Testis (tissue), 3 donors: ENCODE measurements around the gene TTC8. TPM values are rescaled to one million over a fixed set of nuclear protein-coding genes. Genes with fewer than 3 reads are reported as not detected.
A peak's percentile ranks its signal among the peaks of the same experiment; 100 is the strongest.

Experiments
- DNase-seq: peaks from one replicate; pipeline ENCODE4 v3.0.0-alpha.2; 2019
- H3K27ac ChIP-seq, 2 donors: fragments of 200-600 bp; sonication (generic); one replicate each; pipeline ENCODE4 v1.5.1; 2019
- H3K27me3 ChIP-seq: fragments of 200-600 bp; sonication (generic); one replicate; pipeline ENCODE4 v1.5.1; 2019
- H3K36me3 ChIP-seq: fragments of 200-600 bp; sonication (generic); one replicate; pipeline ENCODE4 v1.5.1; 2017; ENCODE audit warnings: low read depth; ENCODE audit errors: missing control alignments
- H3K4me1 ChIP-seq: fragments of 200-600 bp; sonication (generic); one replicate; pipeline ENCODE4 v1.5.1; 2019
- H3K4me3 ChIP-seq, 2 donors: fragments of 200-600 bp; sonication (generic); one replicate each; pipeline ENCODE4 v1.5.1; 2017 to 2019
- H3K9me3 ChIP-seq: fragments of 200-600 bp; sonication (generic); one replicate; pipeline ENCODE4 v1.5.1; 2017
- POLR2A ChIP-seq: fragments of 450-650 bp; IDR thresholded peaks from one replicate; pipeline ENCODE4 v1.6.1; 2017; ENCODE audit warnings: antibody characterized with exemption, mild to moderate bottlenecking, moderate library complexity
- WGBS, 2 donors: methylation state at CpG; one replicate each; pipeline ENCODE4 v1.1.5; 2018; 5-methylcytosine and 5-hydroxymethylcytosine counted together
- intact Hi-C: fragments of 100-400 bp; cut with DNase I; formaldehyde crosslinking; loops from one replicate; pipeline ENCODE4 v1.15.1; 2023; ENCODE audit warnings: low total_unique reads
- polyA plus RNA-seq: library from polyadenylated mRNA; stranded (reverse); fragments of 350-450 nt; fragmentation: Illumina TruSeq; extraction: RNeasy Lipid Tissue Mini Kit (QIAGEN cat#74804); gene quantifications from one replicate; pipeline ENCODE4 v1.2.3, GENCODE V29; 2014; ENCODE audit warnings: low read depth, low replicate concordance; ENCODE audit not compliant: insufficient read depth
- total RNA-seq, 2 donors: library from RNA; depleted of rRNA; stranded (reverse); fragments of >200 nt; gene quantifications; one replicate each; pipeline ENCODE4 v1.2.3, GENCODE V29; 2016
- TF ChIP-seq, protein P1 (sequence below), 3 experiments: fragments of 450-650 bp in 2 of 3; fragments of 200-600 bp in 1 of 3; sonication (generic) in 1 of 3; IDR thresholded peaks; one replicate each; pipeline ENCODE4 v1.5.1; 2016 to 2019; ENCODE audit warnings: antibody characterized with exemption in 3 of 3, mild to moderate bottlenecking in 2 of 3, moderate library complexity in 1 of 3

TTC8 gene
- total and polyA plus RNA-seq, 3 donors from 2014 or later, result 67.5 to 144 (median 139) TPM

DNA sequence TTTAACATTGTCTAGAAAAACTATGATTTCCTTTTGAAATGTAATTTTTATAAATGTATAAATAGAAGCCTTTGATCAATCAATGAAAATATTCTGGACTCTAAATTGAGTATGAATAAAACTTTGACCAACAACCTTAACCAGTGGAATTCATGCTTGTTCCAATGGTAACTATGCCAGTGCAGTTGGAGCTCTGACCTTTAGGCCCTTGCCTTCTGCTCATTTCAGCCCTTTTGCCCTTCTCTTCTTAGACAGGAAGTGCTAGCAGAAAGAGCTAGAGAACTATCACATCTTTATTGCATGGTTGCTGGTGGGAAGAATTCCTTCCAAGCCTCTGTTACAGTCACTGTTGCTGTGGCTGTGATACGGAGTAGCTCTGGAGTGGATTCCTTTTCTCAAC, 39.7 kb downstream of the TTC8 start:
- H3K27ac ChIP-seq, result no peak overlapping the region
- DNase-seq, result no peak
- no peak for TF ChIP-seq POLR2A
- TF ChIP-seq, protein P1, sequence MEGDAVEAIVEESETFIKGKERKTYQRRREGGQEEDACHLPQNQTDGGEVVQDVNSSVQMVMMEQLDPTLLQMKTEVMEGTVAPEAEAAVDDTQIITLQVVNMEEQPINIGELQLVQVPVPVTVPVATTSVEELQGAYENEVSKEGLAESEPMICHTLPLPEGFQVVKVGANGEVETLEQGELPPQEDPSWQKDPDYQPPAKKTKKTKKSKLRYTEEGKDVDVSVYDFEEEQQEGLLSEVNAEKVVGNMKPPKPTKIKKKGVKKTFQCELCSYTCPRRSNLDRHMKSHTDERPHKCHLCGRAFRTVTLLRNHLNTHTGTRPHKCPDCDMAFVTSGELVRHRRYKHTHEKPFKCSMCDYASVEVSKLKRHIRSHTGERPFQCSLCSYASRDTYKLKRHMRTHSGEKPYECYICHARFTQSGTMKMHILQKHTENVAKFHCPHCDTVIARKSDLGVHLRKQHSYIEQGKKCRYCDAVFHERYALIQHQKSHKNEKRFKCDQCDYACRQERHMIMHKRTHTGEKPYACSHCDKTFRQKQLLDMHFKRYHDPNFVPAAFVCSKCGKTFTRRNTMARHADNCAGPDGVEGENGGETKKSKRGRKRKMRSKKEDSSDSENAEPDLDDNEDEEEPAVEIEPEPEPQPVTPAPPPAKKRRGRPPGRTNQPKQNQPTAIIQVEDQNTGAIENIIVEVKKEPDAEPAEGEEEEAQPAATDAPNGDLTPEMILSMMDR (IDR thresholded peaks at IDR 0.05), result no peak
- no peaks in the 10 kb centered on the region for H3K27me3 ChIP-seq
- H3K36me3 ChIP-seq, result no peaks in the 10 kb centered on the region
- H3K4me1 ChIP-seq, result no peaks in the 10 kb centered on the region
- 74 to 82% methylated on average over 1 of the region's 1 CpG for WGBS, 2 donors
- intact Hi-C loops, result no loop called here
- no peak overlapping the region for H3K4me3 ChIP-seq
- no peaks in the 10 kb centered on the region for H3K9me3 ChIP-seq

DNA sequence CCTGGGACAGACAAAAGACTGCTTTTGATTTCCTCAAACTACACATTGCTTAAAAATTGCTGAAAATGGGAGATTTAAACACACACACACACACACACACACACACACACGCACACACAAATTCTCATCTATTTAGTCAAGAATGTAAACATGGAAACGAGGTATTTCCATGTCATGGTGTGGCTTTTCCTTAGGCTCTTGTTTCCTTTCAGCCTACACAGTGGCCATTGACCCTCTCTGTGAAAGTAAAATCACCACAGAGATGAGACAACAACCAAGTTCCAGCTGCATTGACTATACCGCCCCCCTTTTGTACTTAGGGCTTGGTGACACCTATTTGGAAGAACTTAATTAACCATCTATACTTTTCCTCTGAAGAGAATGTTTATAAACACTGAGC, 41.9 kb downstream of the TTC8 start:
- intact Hi-C loops, result no loop called here
- no peak for DNase-seq
- Histone ChIP-seq H3K4me1 (no peaks in the 10 kb centered on the region), H3K4me3 (no peak overlapping the region), H3K9me3 (no peaks in the 10 kb centered on the region), H3K27ac (no peak overlapping the region), H3K36me3 (no peaks in the 10 kb centered on the region), H3K27me3 (no peaks in the 10 kb centered on the region)
- no peak for TF ChIP-seq POLR2A
- TF ChIP-seq, protein P1 (IDR thresholded peaks at IDR 0.05), result no peak
- 87 to 89% methylated on average over 3 of the region's 3 CpGs for WGBS, 2 donors

DNA sequence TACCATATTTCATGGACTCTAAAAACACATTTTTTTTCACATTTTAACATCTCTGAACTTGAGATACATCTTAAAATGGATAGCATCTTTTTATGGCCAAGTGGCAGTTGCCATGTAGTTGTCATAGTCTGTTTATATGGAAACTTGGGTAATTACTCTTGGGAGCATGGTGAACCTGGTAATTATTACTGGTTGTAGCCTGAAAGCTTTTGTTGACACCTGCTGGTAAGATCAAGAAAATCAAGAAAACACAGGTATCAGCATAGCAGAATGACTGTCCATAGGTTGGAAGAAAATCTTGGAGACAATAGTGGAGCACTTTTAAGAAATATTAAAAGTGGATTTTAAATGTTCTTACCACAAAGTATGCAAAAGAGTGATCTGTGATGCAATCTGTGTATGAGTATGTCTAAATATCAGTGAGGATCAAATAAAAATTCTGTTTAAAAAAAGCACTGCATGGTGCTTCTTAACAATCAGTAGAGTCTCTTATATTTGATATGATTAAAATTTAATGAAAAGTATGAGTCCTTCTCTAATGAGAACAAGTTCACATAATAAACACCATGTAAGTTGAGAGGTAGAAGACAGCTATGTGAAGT, 44.2 kb downstream of the TTC8 start:
- H3K27me3 ChIP-seq, result no peaks in the 10 kb centered on the region
- no peak for TF ChIP-seq POLR2A
- TF ChIP-seq, protein P1 (IDR thresholded peaks at IDR 0.05), result peak in 2 of 3 experiments; percentile 29 to 31
- no peak for DNase-seq
- no peaks in the 10 kb centered on the region for H3K36me3 ChIP-seq
- H3K4me3 ChIP-seq, result no peak overlapping the region
- no peaks in the 10 kb centered on the region for H3K9me3 ChIP-seq
- no peak overlapping the region for H3K27ac ChIP-seq
- H3K4me1 ChIP-seq, result no peaks in the 10 kb centered on the region
- intact Hi-C loops, result no loop called here

DNA sequence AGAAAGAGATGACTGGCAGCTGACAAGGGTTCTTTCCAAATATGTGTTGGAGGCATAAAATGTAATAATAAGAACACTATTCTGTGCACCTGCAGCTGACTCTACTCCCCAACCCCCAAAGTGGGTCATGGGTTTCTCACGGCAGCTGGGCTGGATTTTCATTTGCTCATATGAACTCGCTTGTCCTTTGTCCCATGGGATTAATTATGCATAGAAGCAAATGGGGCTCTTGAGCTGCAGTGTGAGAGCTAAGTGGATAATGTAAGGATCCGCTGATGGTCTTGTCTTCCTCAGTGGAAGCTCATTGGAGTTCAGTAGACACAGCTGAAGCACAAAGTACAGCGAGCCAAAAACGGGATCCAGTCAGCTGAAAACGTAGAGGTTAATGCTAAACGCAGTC, 46.3 kb downstream of the TTC8 start:
- WGBS, 2 donors, result 93 to 94% methylated on average over 7 of the region's 7 CpGs
- Histone ChIP-seq H3K9me3 (no peaks in the 10 kb centered on the region), H3K36me3 (no peaks in the 10 kb centered on the region), H3K4me3 (no peak overlapping the region), H3K27ac (no peak overlapping the region), H3K4me1 (no peaks in the 10 kb centered on the region), H3K27me3 (no peaks in the 10 kb centered on the region)
- intact Hi-C loops, result no loop called here
- TF ChIP-seq, protein P1 (IDR thresholded peaks at IDR 0.05), result no peak
- DNase-seq, result no peak

DNA sequence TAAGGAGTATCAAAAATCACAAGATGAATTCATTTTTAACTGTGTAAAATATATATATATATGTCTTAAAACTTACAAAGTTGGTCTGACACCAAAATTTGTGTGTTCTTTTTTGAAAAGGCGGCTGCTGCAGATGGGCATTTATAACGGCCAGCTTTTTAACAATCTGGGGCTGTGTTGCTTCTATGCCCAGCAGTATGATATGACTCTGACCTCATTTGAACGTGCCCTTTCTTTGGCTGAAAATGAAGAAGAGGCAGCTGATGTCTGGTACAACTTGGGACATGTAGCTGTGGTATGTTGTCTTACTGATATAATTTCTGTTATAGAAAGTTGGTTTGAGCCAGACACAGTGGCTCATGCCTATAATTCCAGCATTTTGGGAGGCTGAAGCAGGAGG, 47.0 kb downstream of the TTC8 start:
- WGBS, 2 donors, result 79 to 86% methylated on average over 3 of the region's 3 CpGs
- intact Hi-C loops, result no loop called here
- DNase-seq, result no peak
- Histone ChIP-seq H3K9me3 (no peaks in the 10 kb centered on the region), H3K4me3 (no peak overlapping the region), H3K4me1 (no peaks in the 10 kb centered on the region), H3K36me3 (no peaks in the 10 kb centered on the region), H3K27ac (no peak overlapping the region), H3K27me3 (no peaks in the 10 kb centered on the region)
- TF ChIP-seq, protein P1 (IDR thresholded peaks at IDR 0.05), result no peak
- no peak for TF ChIP-seq POLR2A
